ENCODE measurements around the gene S100A7A. TPM values are rescaled to one million over a fixed set of nuclear protein-coding genes. Genes with fewer than 3 reads are reported as not detected.

The S100A7A gene
- total RNA-seq, 1 experiment from 2014 or later: not detected

- ATAC-seq (no peak), DNase-seq (ENCODE audit: low spot score) (no peak)
- peaks cover 17% of the 10 kb centered on the region for H3K9me3 Mint-ChIP-seq
- CTCF ChIA-PET: interaction anchor here (0.9 kb wide), 1 partner anchor 122 kb away, joined by 4 read pairs; no protein-coding TSS in a partner anchor
- H3K36me3 Mint-ChIP-seq: no peaks in the 10 kb centered on the region
- POLR2A ChIA-PET: no interaction called here
- H3K27me3 Mint-ChIP-seq (ENCODE audit: low read depth): peaks cover 17% of the 10 kb centered on the region
- TF ChIP-seq HMGXB4 (CRISPR knock-in tag; IDR thresholded peaks at IDR 0.05) (no peak), NFYB (CRISPR knock-in tag; conservative IDR thresholded peaks at IDR 0.05; ENCODE audit: low read depth) (no peak), CTCF (IDR thresholded peaks at IDR 0.05) (no peak), IRF2 (CRISPR knock-in tag; IDR thresholded peaks at IDR 0.05; ENCODE audit: borderline replicate concordance, low read depth) (no peak), OVOL2 (CRISPR knock-in tag; IDR thresholded peaks at IDR 0.05; ENCODE audit: borderline replicate concordance) (no peak), MYBL2 (CRISPR knock-in tag; IDR thresholded peaks at IDR 0.05) (no peak), ZNF425 (CRISPR knock-in tag; conservative IDR thresholded peaks at IDR 0.05) (no peak), ZNF416 (CRISPR knock-in tag; IDR thresholded peaks at IDR 0.05) (no peak), AFF4 (CRISPR knock-in tag; IDR thresholded peaks at IDR 0.05; ENCODE audit: borderline replicate concordance) (no peak), JUN (CRISPR knock-in tag; IDR thresholded peaks at IDR 0.05) (no peak), E2F4 (CRISPR knock-in tag; IDR thresholded peaks at IDR 0.05; ENCODE audit: borderline replicate concordance, low read depth) (no peak), TEAD4 (CRISPR knock-in tag; IDR thresholded peaks at IDR 0.05) (no peak), IRF1 (CRISPR knock-in tag; IDR thresholded peaks at IDR 0.05) (no peak)
- TF ChIP-seq, protein P1, sequence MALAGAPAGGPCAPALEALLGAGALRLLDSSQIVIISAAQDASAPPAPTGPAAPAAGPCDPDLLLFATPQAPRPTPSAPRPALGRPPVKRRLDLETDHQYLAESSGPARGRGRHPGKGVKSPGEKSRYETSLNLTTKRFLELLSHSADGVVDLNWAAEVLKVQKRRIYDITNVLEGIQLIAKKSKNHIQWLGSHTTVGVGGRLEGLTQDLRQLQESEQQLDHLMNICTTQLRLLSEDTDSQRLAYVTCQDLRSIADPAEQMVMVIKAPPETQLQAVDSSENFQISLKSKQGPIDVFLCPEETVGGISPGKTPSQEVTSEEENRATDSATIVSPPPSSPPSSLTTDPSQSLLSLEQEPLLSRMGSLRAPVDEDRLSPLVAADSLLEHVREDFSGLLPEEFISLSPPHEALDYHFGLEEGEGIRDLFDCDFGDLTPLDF (CRISPR knock-in tag; IDR thresholded peaks at IDR 0.05): no peak
- H3K4me1 Mint-ChIP-seq: no peaks in the 10 kb centered on the region
- no peak overlapping the region for H3K4me3 Mint-ChIP-seq
- H3K27ac Mint-ChIP-seq: no peak overlapping the region
Observed at GRCh38 chr1:153372571-153372970, 43.7 kb upstream of the S100A7A start.

Measured in WTC11 (cell line).